K562 (cell line): ENCODE data around the gene PRSS8. TPM values are rescaled to one million over a fixed set of nuclear protein-coding genes. Genes with fewer than 3 reads are reported as not detected.

Experiments used
- CBFB ChIP-seq: sonication (generic); formaldehyde crosslinking; IDR thresholded peaks from 2 replicates; pipeline ENCODE4 v1.4.0; 2020; ENCODE audit warnings: mild to moderate bottlenecking, missing genetic modification reagents
- CREM ChIP-seq: IDR thresholded peaks from 2 replicates; pipeline ENCODE4 v1.6.1; 2014; ENCODE audit warnings: antibody characterized with exemption, low read depth
- CXXC5 ChIP-seq: fragments of 250-450 bp; sonication (Bioruptor Pico); IDR thresholded peaks from 2 replicates; pipeline ENCODE4 v1.8.0; 2022; ENCODE audit warnings: inconsistent platforms, mild to moderate bottlenecking, moderate library complexity
- DACH1 ChIP-seq: fragments of 450-650 bp; IDR thresholded peaks from 2 replicates; pipeline ENCODE4 v1.6.1; 2018; ENCODE audit not compliant: partially characterized antibody
- ELF1 ChIP-seq: fragments of 200-800 bp; sonication (Bioruptor generic); IDR thresholded peaks from 2 replicates; pipeline ENCODE4 v1.6.1; 2016; ENCODE audit warnings: missing genetic modification characterization, missing compliant biosample characterization
- HNRNPH1 ChIP-seq: fragments of 200-400 bp; formaldehyde crosslinking; optimal IDR thresholded peaks from 2 replicates; pipeline ENCODE3; 2017; ENCODE audit warnings: low read depth, mild to moderate bottlenecking, low read length, moderate library complexity
- KDM4B ChIP-seq, 2 experiments: fragments of 450-650 bp in 1 of 2; sonication (generic) in 1 of 2; IDR thresholded peaks; 2 replicates each; pipeline ENCODE4 v1.6.1; 2016 to 2017; ENCODE audit warnings: borderline replicate concordance in 2 of 2, antibody characterized with exemption in 1 of 2, low read depth in 1 of 2, mild to moderate bottlenecking in 1 of 2
- NRF1 ChIP-seq, 2 experiments: fragments of 450-650 bp; IDR thresholded peaks in 1 of 2; conservative IDR thresholded peaks in 1 of 2; 2 replicates each; pipeline ENCODE4 v1.6.1; 2014; ENCODE audit warnings: mild to moderate bottlenecking in 2 of 2
- PHTF2 ChIP-seq: fragments of 250-450 bp; sonication (Bioruptor Pico); IDR thresholded peaks from 2 replicates; pipeline ENCODE4 v1.5.0; 2021; ENCODE audit warnings: mild to moderate bottlenecking
- POLR2G ChIP-seq: fragments of 200-400 bp; formaldehyde crosslinking; IDR thresholded peaks from 2 replicates; pipeline ENCODE4 v1.6.1; 2017; ENCODE audit warnings: low read depth, mild to moderate bottlenecking, antibody characterized with exemption, low read length, moderate library complexity
- POU5F1 ChIP-seq: fragments of 150-350 bp; IDR thresholded peaks from 2 replicates; pipeline ENCODE4 v1.6.1; 2014; ENCODE audit warnings: borderline replicate concordance, low read length, low read depth, mild to moderate bottlenecking; ENCODE audit not compliant: partially characterized antibody
- RAD21 ChIP-seq, 2 experiments: fragments of 250-450 bp in 1 of 2; fragments of 450-650 bp in 1 of 2; sonication (Bioruptor Pico) in 1 of 2; formaldehyde crosslinking in 1 of 2; IDR thresholded peaks in 1 of 2; conservative IDR thresholded peaks in 1 of 2; 2 replicates each; pipeline versions ENCODE4 v1.4.0 to v1.8.0; 2020 to 2022; ENCODE audit warnings: mild to moderate bottlenecking in 2 of 2, moderate library complexity in 1 of 2
- RBFOX2 ChIP-seq: fragments of 200-400 bp; formaldehyde crosslinking; IDR thresholded peaks from 2 replicates; pipeline ENCODE4 v1.6.1; 2017; ENCODE audit warnings: low read depth, mild to moderate bottlenecking, low read length, moderate library complexity
- ZC3H11A ChIP-seq: IDR thresholded peaks from 2 replicates; pipeline ENCODE4 v1.6.1; 2012; ENCODE audit warnings: low read depth, low read length, improper control_type of control experiment
- ZNF134 ChIP-seq: fragments of 250-450 bp; sonication (Bioruptor Pico); conservative IDR thresholded peaks from 2 replicates; pipeline ENCODE4 v1.4.0; 2020
- ZNF232 ChIP-seq: sonication (generic); formaldehyde crosslinking; IDR thresholded peaks from 2 replicates; pipeline ENCODE4 v1.8.0; 2022; ENCODE audit warnings: mild to moderate bottlenecking, missing genetic modification reagents
- ZNF253 ChIP-seq: fragments of 250-450 bp; sonication (Bioruptor Pico); conservative IDR thresholded peaks from 2 replicates; pipeline ENCODE4 v1.6.1; 2021; ENCODE audit warnings: mild to moderate bottlenecking
- ZNF583 ChIP-seq: fragments of 250-450 bp; sonication (Bioruptor Pico); IDR thresholded peaks from 2 replicates; pipeline ENCODE4 v1.4.0; 2020
- ZNF589 ChIP-seq: fragments of 200-800 bp; sonication (Bioruptor generic); IDR thresholded peaks from 2 replicates; pipeline ENCODE4 v1.6.1; 2016; ENCODE audit warnings: low read depth, missing genetic modification characterization, missing compliant biosample characterization
- ZNF77 ChIP-seq: fragments of 250-450 bp; sonication (Bioruptor Pico); IDR thresholded peaks from 2 replicates; pipeline ENCODE4 v1.5.0; 2020
- ZSCAN32 ChIP-seq: fragments of 450-650 bp; formaldehyde crosslinking; IDR thresholded peaks from 2 replicates; pipeline ENCODE4 v1.4.0; 2020; ENCODE audit warnings: mild to moderate bottlenecking, moderate library complexity
- polyA plus RNA-seq, 8 experiments: library from polyadenylated mRNA; depleted of rRNA in 4 of 8; stranded (reverse) in 5 of 8; unstranded in 3 of 8; fragments of >200 nt; fragmentation: Nextera tagmentation in 2 of 8; fragmentation: Illumina TruSeq in 1 of 8; extraction: Ambion mirVana in 2 of 8; extraction: Trizol in 1 of 8; gene quantifications; 2 replicates each; pipeline versions ENCODE4 v1.2.1 to v1.2.3, GENCODE V29; 2011 to 2014; ENCODE audit warnings: inconsistent platforms in 1 of 8, missing spikeins in 1 of 8
- total RNA-seq, 7 experiments: library from RNA; depleted of rRNA in 6 of 7; stranded (reverse); fragments of >200 nt in 6 of 7; fragmentation: Illumina TruSeq in 2 of 7; extraction: Trizol in 2 of 7; gene quantifications; 2 replicates each; pipeline versions ENCODE4 v1.2.1 to v1.2.3, GENCODE V29; 2011 to 2021; ENCODE audit warnings: low replicate concordance in 1 of 7
- TF ChIP-seq, protein P1 (sequence below): sonication (generic); formaldehyde crosslinking; IDR thresholded peaks from 2 replicates; pipeline ENCODE4 v1.8.1; 2023; ENCODE audit warnings: mild to moderate bottlenecking, missing genetic modification reagents
- TF ChIP-seq, protein P2 (sequence below), 2 experiments: IDR thresholded peaks; 2 replicates each; pipeline ENCODE4 v1.6.1; 2011; ENCODE audit warnings: borderline replicate concordance in 1 of 2, control low read depth in 1 of 2, low read depth in 1 of 2, low read length in 1 of 2, mild to moderate bottlenecking in 1 of 2, mixed read lengths in 1 of 2, moderate library complexity in 1 of 2; ENCODE audit not compliant: insufficient read depth in 1 of 2, insufficient read length in 1 of 2, poor library complexity in 1 of 2, severe bottlenecking in 1 of 2; ENCODE audit errors: extremely low read depth in 1 of 2
- TF ChIP-seq, protein P3 (sequence below): fragments of 200-800 bp; sonication (Bioruptor generic); IDR thresholded peaks from 2 replicates; pipeline ENCODE4 v1.6.1; 2017; ENCODE audit warnings: missing genetic modification characterization, missing compliant biosample characterization

The PRSS8 gene
- total and polyA plus RNA-seq, 9 of the 15 experiments (the other 6 are each of a cell fraction or from before 2014, with no cell fraction given) = 0.25 to 3.9 (median 1.3) TPM; not detected in 1

DNA sequence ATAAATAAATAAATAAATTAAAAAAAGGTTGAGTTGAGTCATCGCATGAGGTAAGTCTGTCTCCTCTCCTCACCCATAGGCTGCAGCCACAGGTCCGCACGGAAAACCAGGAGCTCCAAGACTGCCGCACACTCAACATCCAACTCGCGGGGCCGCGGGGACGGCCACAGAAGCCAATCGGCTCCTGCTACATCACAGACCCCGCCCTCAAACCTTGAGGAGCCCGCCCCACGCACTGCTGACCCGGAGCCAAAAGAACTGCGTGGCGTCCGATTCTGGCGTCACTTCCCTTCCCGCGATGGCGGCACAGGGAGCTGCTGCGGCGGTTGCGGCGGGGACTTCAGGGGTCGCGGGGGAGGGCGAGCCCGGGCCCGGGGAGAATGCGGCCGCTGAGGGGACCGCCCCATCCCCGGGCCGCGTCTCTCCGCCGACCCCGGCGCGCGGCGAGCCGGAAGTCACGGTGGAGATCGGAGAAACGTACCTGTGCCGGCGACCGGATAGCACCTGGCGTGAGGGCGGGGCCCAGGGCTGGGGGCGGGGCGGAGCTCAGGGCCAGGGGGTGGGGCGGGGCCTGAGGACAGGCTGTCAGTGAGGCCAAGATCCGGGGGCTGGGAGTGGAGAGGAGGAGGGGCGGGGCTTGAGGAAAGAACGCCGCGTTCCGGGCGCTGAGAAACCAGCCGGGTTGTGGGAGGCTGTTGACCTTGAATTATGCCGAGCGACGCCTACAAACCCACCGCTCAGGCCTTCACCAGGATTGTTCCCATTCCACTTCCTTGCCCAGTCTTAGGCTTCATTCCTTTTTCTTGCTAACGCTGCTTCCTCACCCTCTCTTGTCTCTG, 17.9 kb downstream of the PRSS8 start, which contains the start of gene KAT8 (continued):
- TF ChIP-seq ZC3H11A (0 out of 2 replicates have a peak, but pooled peaks have one; percentile 69), CREM (peak; percentile 99), ZNF77 (CRISPR knock-in tag) (no peak), ZNF589 (no peak), POU5F1 (no peak), ZNF232 (CRISPR knock-in tag) (no peak), ZSCAN32 (no peak), RAD21 (CRISPR knock-in tag; conservative IDR thresholded peaks at IDR 0.05 in 1 of 2, IDR thresholded peaks at IDR 0.05 in 1 of 2) (no peak; a peak in 1 of 4 replicates), ZNF583 (CRISPR knock-in tag) (no peak), CXXC5 (CRISPR knock-in tag) (peak; percentile 99), DACH1 (peak; percentile 30), CBFB (CRISPR knock-in tag) (no peak), ZNF134 (CRISPR knock-in tag) (no peak), ZNF253 (CRISPR knock-in tag) (0 out of 2 replicates have a peak, but pooled peaks have one; percentile 58), POLR2G (peak; percentile 98), RBFOX2 (peak; percentile 97), KDM4B (IDR thresholded peaks at IDR 0.05; ENCODE audit: borderline replicate concordance in 2 of 2, low read depth in 1 of 2) (peak in 1 of 2 experiments; percentile 96; a peak in 2 of 4 replicates), NRF1 (conservative IDR thresholded peaks at IDR 0.05 in 1 of 2, IDR thresholded peaks at IDR 0.05 in 1 of 2) (peak; percentile 59 to 63), PHTF2 (CRISPR knock-in tag) (no peak), ELF1 (tag) (0 out of 2 replicates have a peak, but pooled peaks have one; percentile 34), HNRNPH1 (no peak)
- TF ChIP-seq, protein P1, sequence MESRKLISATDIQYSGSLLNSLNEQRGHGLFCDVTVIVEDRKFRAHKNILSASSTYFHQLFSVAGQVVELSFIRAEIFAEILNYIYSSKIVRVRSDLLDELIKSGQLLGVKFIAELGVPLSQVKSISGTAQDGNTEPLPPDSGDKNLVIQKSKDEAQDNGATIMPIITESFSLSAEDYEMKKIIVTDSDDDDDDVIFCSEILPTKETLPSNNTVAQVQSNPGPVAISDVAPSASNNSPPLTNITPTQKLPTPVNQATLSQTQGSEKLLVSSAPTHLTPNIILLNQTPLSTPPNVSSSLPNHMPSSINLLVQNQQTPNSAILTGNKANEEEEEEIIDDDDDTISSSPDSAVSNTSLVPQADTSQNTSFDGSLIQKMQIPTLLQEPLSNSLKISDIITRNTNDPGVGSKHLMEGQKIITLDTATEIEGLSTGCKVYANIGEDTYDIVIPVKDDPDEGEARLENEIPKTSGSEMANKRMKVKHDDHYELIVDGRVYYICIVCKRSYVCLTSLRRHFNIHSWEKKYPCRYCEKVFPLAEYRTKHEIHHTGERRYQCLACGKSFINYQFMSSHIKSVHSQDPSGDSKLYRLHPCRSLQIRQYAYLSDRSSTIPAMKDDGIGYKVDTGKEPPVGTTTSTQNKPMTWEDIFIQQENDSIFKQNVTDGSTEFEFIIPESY (CRISPR knock-in tag) = no peak; the same call in 1 of the 2 replicates
- TF ChIP-seq, protein P2, sequence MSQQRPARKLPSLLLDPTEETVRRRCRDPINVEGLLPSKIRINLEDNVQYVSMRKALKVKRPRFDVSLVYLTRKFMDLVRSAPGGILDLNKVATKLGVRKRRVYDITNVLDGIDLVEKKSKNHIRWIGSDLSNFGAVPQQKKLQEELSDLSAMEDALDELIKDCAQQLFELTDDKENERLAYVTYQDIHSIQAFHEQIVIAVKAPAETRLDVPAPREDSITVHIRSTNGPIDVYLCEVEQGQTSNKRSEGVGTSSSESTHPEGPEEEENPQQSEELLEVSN (IDR thresholded peaks at IDR 0.05; ENCODE audit: borderline replicate concordance in 1 of 2, extremely low read depth in 1 of 2, insufficient read depth in 1 of 2, insufficient read length in 1 of 2, low read depth in 1 of 2, low read length in 1 of 2, poor library complexity in 1 of 2, severe bottlenecking in 1 of 2) = peak in 1 of 2 experiments; percentile 46
- TF ChIP-seq, protein P3, sequence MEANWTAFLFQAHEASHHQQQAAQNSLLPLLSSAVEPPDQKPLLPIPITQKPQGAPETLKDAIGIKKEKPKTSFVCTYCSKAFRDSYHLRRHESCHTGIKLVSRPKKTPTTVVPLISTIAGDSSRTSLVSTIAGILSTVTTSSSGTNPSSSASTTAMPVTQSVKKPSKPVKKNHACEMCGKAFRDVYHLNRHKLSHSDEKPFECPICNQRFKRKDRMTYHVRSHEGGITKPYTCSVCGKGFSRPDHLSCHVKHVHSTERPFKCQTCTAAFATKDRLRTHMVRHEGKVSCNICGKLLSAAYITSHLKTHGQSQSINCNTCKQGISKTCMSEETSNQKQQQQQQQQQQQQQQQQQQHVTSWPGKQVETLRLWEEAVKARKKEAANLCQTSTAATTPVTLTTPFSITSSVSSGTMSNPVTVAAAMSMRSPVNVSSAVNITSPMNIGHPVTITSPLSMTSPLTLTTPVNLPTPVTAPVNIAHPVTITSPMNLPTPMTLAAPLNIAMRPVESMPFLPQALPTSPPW = peak; percentile 88
